ENCODE results near the gene OGFRL1.

- TF ChIP-seq, protein P1, sequence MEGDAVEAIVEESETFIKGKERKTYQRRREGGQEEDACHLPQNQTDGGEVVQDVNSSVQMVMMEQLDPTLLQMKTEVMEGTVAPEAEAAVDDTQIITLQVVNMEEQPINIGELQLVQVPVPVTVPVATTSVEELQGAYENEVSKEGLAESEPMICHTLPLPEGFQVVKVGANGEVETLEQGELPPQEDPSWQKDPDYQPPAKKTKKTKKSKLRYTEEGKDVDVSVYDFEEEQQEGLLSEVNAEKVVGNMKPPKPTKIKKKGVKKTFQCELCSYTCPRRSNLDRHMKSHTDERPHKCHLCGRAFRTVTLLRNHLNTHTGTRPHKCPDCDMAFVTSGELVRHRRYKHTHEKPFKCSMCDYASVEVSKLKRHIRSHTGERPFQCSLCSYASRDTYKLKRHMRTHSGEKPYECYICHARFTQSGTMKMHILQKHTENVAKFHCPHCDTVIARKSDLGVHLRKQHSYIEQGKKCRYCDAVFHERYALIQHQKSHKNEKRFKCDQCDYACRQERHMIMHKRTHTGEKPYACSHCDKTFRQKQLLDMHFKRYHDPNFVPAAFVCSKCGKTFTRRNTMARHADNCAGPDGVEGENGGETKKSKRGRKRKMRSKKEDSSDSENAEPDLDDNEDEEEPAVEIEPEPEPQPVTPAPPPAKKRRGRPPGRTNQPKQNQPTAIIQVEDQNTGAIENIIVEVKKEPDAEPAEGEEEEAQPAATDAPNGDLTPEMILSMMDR (conservative IDR thresholded peaks at IDR 0.05; ENCODE audit: low read depth, low read length) = no peak
- TF ChIP-seq EZH2 (IDR thresholded peaks at IDR 0.05; ENCODE audit: borderline replicate concordance, low read depth, low read length, poor library complexity, severe bottlenecking) = no peak
Observed at GRCh38 chr6:71317441-71317840, 28.8 kb downstream of the OGFRL1 start.

All from A673 (cell line).